ENCODE data around the gene CDC42EP2. TPM values are rescaled to one million over a fixed set of nuclear protein-coding genes. Genes with fewer than 3 reads are reported as not detected.
A peak's percentile ranks its signal among the peaks of the same experiment; 100 is the strongest.

The CDC42EP2 gene
- total and polyA plus RNA-seq, 4 donors: 9.2 to 35.0 (median 26.2) TPM

DNA sequence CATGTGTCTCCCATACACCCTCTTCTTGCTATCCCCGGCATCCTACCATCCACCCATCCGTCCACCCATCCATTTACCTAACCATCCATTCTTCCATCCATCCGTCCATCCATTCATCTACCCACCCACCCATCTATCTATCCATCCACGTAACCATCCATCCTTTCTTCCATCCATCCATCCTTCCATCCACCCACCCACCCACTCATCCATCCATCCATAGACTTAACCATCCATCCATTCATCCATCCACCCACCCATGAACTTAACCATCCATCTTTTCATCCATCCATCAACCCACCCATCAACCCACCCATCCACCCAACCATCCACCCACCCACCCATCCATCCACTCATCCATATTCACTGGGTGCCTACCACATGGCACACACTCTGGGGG is 10.6 kb upstream of the CDC42EP2 start:
- ATAC-seq (ENCODE audit: insufficient read depth, low FRiP score) (no peak), DNase-seq (no peak)
- Histone ChIP-seq H3K27ac (ENCODE audit: low read depth in 1 of 2, low read length in 1 of 2) (no peak overlapping the region), H3K4me3 (no peak overlapping the region), H3K36me3 (ENCODE audit: control insufficient read depth in 4 of 4, insufficient read depth in 4 of 4, low read length in 4 of 4) (peaks cover 0 to 1% (median 0%) of the 10 kb centered on the region in 4 donors), H3K27me3 (ENCODE audit: control insufficient read depth in 3 of 3, insufficient read depth in 3 of 3, low read length in 2 of 3) (no peaks in the 10 kb centered on the region), H3K4me1 (ENCODE audit: control insufficient read depth in 5 of 5, insufficient read depth in 5 of 5, low read length in 5 of 5) (peaks cover 9 to 65% (median 33%) of the 10 kb centered on the region in 5 donors), H3K9ac (ENCODE audit: insufficient read depth in 1 of 2, low read length in 2 of 2) (no peak overlapping the region), H3K9me3 (ENCODE audit: control insufficient read depth in 4 of 4, insufficient read depth in 3 of 4, low read length in 3 of 4) (no peaks in the 10 kb centered on the region)
- WGBS, 2 donors: 96 to 97% methylated on average over 4 of the region's 4 CpGs
- TF ChIP-seq, protein P1, sequence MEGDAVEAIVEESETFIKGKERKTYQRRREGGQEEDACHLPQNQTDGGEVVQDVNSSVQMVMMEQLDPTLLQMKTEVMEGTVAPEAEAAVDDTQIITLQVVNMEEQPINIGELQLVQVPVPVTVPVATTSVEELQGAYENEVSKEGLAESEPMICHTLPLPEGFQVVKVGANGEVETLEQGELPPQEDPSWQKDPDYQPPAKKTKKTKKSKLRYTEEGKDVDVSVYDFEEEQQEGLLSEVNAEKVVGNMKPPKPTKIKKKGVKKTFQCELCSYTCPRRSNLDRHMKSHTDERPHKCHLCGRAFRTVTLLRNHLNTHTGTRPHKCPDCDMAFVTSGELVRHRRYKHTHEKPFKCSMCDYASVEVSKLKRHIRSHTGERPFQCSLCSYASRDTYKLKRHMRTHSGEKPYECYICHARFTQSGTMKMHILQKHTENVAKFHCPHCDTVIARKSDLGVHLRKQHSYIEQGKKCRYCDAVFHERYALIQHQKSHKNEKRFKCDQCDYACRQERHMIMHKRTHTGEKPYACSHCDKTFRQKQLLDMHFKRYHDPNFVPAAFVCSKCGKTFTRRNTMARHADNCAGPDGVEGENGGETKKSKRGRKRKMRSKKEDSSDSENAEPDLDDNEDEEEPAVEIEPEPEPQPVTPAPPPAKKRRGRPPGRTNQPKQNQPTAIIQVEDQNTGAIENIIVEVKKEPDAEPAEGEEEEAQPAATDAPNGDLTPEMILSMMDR (IDR thresholded peaks at IDR 0.05; ENCODE audit: control extremely low read depth, extremely low read depth): no peak

DNA sequence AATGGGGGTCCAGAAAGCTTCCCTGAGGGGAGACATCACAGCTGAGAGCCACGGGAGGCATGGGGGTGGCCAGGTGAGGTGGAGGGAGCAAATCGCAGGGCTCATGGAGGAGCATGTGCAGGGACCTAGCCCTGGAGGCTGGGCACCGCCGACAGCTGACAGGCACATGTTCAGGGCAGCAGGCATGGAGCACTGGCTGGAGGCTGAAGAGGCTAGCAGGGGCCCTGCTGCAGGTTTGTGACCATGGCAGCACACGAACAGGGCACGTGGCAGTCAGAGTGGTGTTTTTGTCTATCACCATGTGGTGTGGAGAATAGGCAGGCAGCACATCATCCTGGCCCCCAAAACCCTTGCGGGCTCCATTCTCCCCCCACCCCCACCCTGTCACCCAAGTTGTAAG is 10.1 kb upstream of the CDC42EP2 start:
- TF ChIP-seq, protein P1 (IDR thresholded peaks at IDR 0.05; ENCODE audit: control extremely low read depth, extremely low read depth): no peak
- Histone ChIP-seq H3K9ac (ENCODE audit: insufficient read depth in 1 of 2, low read length in 2 of 2) (no peak overlapping the region), H3K27ac (ENCODE audit: low read depth in 1 of 2, low read length in 1 of 2) (peak overlapping the region in 1 of 2 donors; percentile 34), H3K36me3 (ENCODE audit: control insufficient read depth in 4 of 4, insufficient read depth in 4 of 4, low read length in 4 of 4) (peaks cover 0 to 1% (median 0%) of the 10 kb centered on the region in 4 donors), H3K4me1 (ENCODE audit: control insufficient read depth in 5 of 5, insufficient read depth in 5 of 5, low read length in 5 of 5) (peaks cover 9 to 61% (median 30%) of the 10 kb centered on the region in 5 donors), H3K27me3 (ENCODE audit: control insufficient read depth in 3 of 3, insufficient read depth in 3 of 3, low read length in 2 of 3) (no peaks in the 10 kb centered on the region), H3K9me3 (ENCODE audit: control insufficient read depth in 4 of 4, insufficient read depth in 3 of 4, low read length in 3 of 4) (no peaks in the 10 kb centered on the region), H3K4me3 (no peak overlapping the region)
- no peak for DNase-seq
- ATAC-seq (ENCODE audit: insufficient read depth, low FRiP score): no peak
- WGBS, 2 donors: 95 to 100% methylated on average over 7 of the region's 7 CpGs

DNA sequence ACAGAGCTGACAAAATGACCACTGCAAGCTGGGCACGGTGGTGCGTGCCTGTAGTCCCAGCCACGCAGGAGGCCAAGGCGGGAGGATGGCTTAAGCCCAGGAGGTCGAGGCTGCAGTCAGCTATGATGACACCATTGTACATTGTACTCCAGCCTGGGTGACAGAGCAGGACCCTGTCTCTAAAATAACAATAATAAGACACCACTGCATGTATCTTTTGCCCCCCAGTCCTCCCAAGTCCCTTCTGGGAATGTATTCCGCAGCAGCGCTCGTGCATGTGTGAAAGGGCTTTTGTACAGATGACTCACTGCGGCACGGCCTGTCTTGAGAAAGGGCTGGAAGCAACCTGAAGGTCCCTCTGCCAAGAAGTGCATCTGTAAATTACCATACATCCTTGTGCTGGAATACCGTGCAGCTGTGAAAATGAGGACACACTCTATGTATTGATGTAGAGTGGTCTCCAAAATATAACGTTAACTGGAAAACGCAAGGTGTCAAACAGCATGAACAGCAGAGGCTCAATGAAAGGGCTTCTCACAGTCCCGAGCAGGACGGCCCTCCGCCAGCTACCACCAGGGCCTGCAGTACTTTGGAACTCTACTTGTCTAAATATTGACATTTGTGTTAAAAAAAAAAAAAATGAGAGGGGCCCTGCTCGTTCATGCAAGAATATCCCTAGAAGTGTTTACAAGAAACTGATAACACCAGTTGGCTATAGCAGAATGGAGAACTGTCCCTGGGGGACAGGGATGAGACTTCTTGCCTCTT is 9.0 kb upstream of the CDC42EP2 start:
- TF ChIP-seq, protein P1 (IDR thresholded peaks at IDR 0.05; ENCODE audit: control extremely low read depth, extremely low read depth): no peak
- Histone ChIP-seq H3K9ac (ENCODE audit: insufficient read depth in 1 of 2, low read length in 2 of 2) (peak overlapping the region in 1 of 2 donors; percentile 34), H3K36me3 (ENCODE audit: control insufficient read depth in 4 of 4, insufficient read depth in 4 of 4, low read length in 4 of 4) (peaks cover 0 to 1% (median 0%) of the 10 kb centered on the region in 4 donors), H3K27me3 (ENCODE audit: control insufficient read depth in 3 of 3, insufficient read depth in 3 of 3, low read length in 2 of 3) (no peaks in the 10 kb centered on the region), H3K9me3 (ENCODE audit: control insufficient read depth in 4 of 4, insufficient read depth in 3 of 4, low read length in 3 of 4) (no peaks in the 10 kb centered on the region), H3K4me3 (no peak overlapping the region), H3K4me1 (ENCODE audit: control insufficient read depth in 5 of 5, insufficient read depth in 5 of 5, low read length in 5 of 5) (peaks cover 9 to 67% (median 37%) of the 10 kb centered on the region in 5 donors), H3K27ac (ENCODE audit: low read depth in 1 of 2, low read length in 1 of 2) (peak overlapping the region in 1 of 2 donors; percentile 28)
- ATAC-seq (ENCODE audit: insufficient read depth, low FRiP score) (no peak), DNase-seq (peak; percentile 69 to 83 (median 80))
- 70 to 82% methylated on average over 17 of the region's 17 CpGs for WGBS, 2 donors

Data from lung (tissue), 12 donors.